SU-DHL-6 (cell line): Measurements from ENCODE around the gene YPEL1.

ENCODE experiments used
- H2AFZ ChIP-seq: fragments of 200-600 bp; sonication (generic); 2 replicates; pipeline ENCODE4 v1.6.1; 2014; ENCODE audit warnings: low read depth, mild to moderate bottlenecking, moderate library complexity, mixed read lengths, antibody characterized with exemption, low read length; ENCODE audit not compliant: severe bottlenecking
- H3F3A ChIP-seq: fragments of 200-600 bp; shearing (Covaris generic); 2 replicates; pipeline ENCODE4 v1.6.0; 2016; ENCODE audit warnings: antibody characterized with exemption, mild to moderate bottlenecking; ENCODE audit not compliant: insufficient read depth
- H3K27ac ChIP-seq: fragments of 200-600 bp; sonication (generic); 2 replicates; pipeline ENCODE4 v1.5.1; 2016; ENCODE audit warnings: low read depth, mild to moderate bottlenecking, low read length, moderate library complexity, mixed read lengths
- H3K27me3 ChIP-seq: fragments of 200-600 bp; sonication (generic), shearing (Covaris generic); 2 replicates; pipeline ENCODE4 v1.6.0; 2014; ENCODE audit warnings: mild to moderate bottlenecking, low read length
- H3K36me3 ChIP-seq: fragments of 200-600 bp; sonication (generic); 2 replicates; pipeline ENCODE4 v1.6.1; 2014; ENCODE audit warnings: mild to moderate bottlenecking, low read length, mixed read lengths
- H3K4me2 ChIP-seq: fragments of 300-600, 200-600 bp; shearing (Covaris generic), sonication (generic); 2 replicates; pipeline ENCODE4 v1.6.0; 2014; ENCODE audit warnings: low read length, low read depth, mild to moderate bottlenecking; ENCODE audit not compliant: poor library complexity, severe bottlenecking
- H3K4me3 ChIP-seq: fragments of 200-600 bp; sonication (generic); 2 replicates; pipeline ENCODE4 v1.5.1; 2014; ENCODE audit warnings: antibody characterized with exemption, low read length, mild to moderate bottlenecking, mixed read lengths; ENCODE audit not compliant: insufficient read depth, poor library complexity, severe bottlenecking
- H3K79me2 ChIP-seq: fragments of 200-600 bp; sonication (generic); 2 replicates; pipeline ENCODE4 v1.6.1; 2014; ENCODE audit warnings: mild to moderate bottlenecking, low read length, moderate library complexity; ENCODE audit not compliant: insufficient read depth
- H3K9ac ChIP-seq: fragments of 200-600 bp; sonication (generic); 2 replicates; pipeline ENCODE4 v1.7.0; 2014; ENCODE audit warnings: mild to moderate bottlenecking, low read length
- H3K9me2 ChIP-seq: fragments of 200-600 bp; sonication (generic); replicated peaks from 2 replicates; pipeline ENCODE4 v1.6.1; 2014; ENCODE audit warnings: low read length; ENCODE audit not compliant: insufficient read depth
- H3K9me3 ChIP-seq: fragments of 200-600 bp; sonication (generic); 2 replicates; pipeline ENCODE4 v1.6.1; 2014; ENCODE audit warnings: low read length, mixed read lengths; ENCODE audit not compliant: insufficient read depth
- H4K20me1 ChIP-seq: fragments of 200-600 bp; sonication (generic); 2 replicates; pipeline ENCODE4 v1.6.1; 2014; ENCODE audit warnings: low read depth, mild to moderate bottlenecking, antibody characterized with exemption, low read length, moderate library complexity, mixed read lengths
- EZH2phosphoT487 ChIP-seq: fragments of 200-600 bp; sonication (generic), shearing (Covaris generic); conservative IDR thresholded peaks from 2 replicates; pipeline ENCODE4 v1.6.1; 2018; ENCODE audit warnings: mild to moderate bottlenecking, antibody characterized with exemption, low read length, moderate library complexity, mixed read lengths
- TF ChIP-seq, protein P1 (sequence below): fragments of 200-600 bp; sonication (generic); IDR thresholded peaks from one replicate; pipeline ENCODE4 v1.5.1; 2017; ENCODE audit warnings: antibody characterized with exemption, mild to moderate bottlenecking, low read length, moderate library complexity; ENCODE audit not compliant: insufficient read depth, poor library complexity, severe bottlenecking

The YPEL1 gene

GRCh38 chr22:21714786-21715185, 20.8 kb downstream of the YPEL1 start:
- Histone ChIP-seq H3K27ac (no peak overlapping the region), H3K9me3 (no peaks in the 10 kb centered on the region), H3K4me2 (no peak overlapping the region), H3K9me2 (no peaks in the 10 kb centered on the region), H3K36me3 (no peaks in the 10 kb centered on the region), H3K79me2 (no peaks in the 10 kb centered on the region), H3F3A (no peaks in the 10 kb centered on the region), H4K20me1 (no peaks in the 10 kb centered on the region), H2AFZ (no peak overlapping the region), H3K4me3 (no peak overlapping the region), H3K9ac (no peak overlapping the region), H3K27me3 (no peaks in the 10 kb centered on the region)
- TF ChIP-seq EZH2phosphoT487 = no peak
- TF ChIP-seq, protein P1, sequence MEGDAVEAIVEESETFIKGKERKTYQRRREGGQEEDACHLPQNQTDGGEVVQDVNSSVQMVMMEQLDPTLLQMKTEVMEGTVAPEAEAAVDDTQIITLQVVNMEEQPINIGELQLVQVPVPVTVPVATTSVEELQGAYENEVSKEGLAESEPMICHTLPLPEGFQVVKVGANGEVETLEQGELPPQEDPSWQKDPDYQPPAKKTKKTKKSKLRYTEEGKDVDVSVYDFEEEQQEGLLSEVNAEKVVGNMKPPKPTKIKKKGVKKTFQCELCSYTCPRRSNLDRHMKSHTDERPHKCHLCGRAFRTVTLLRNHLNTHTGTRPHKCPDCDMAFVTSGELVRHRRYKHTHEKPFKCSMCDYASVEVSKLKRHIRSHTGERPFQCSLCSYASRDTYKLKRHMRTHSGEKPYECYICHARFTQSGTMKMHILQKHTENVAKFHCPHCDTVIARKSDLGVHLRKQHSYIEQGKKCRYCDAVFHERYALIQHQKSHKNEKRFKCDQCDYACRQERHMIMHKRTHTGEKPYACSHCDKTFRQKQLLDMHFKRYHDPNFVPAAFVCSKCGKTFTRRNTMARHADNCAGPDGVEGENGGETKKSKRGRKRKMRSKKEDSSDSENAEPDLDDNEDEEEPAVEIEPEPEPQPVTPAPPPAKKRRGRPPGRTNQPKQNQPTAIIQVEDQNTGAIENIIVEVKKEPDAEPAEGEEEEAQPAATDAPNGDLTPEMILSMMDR = no peak

GRCh38 chr22:21714059-21714770, 21.4 kb downstream of the YPEL1 start:
- Histone ChIP-seq H3K9ac (no peak overlapping the region), H2AFZ (no peak overlapping the region), H3F3A (no peaks in the 10 kb centered on the region), H3K4me2 (no peak overlapping the region), H3K36me3 (no peaks in the 10 kb centered on the region), H3K27ac (no peak overlapping the region), H4K20me1 (no peaks in the 10 kb centered on the region), H3K9me3 (no peaks in the 10 kb centered on the region), H3K27me3 (no peaks in the 10 kb centered on the region), H3K79me2 (no peaks in the 10 kb centered on the region), H3K9me2 (no peaks in the 10 kb centered on the region), H3K4me3 (no peak overlapping the region)
- no peak for TF ChIP-seq EZH2phosphoT487
- TF ChIP-seq, protein P1 = no peak

DNA sequence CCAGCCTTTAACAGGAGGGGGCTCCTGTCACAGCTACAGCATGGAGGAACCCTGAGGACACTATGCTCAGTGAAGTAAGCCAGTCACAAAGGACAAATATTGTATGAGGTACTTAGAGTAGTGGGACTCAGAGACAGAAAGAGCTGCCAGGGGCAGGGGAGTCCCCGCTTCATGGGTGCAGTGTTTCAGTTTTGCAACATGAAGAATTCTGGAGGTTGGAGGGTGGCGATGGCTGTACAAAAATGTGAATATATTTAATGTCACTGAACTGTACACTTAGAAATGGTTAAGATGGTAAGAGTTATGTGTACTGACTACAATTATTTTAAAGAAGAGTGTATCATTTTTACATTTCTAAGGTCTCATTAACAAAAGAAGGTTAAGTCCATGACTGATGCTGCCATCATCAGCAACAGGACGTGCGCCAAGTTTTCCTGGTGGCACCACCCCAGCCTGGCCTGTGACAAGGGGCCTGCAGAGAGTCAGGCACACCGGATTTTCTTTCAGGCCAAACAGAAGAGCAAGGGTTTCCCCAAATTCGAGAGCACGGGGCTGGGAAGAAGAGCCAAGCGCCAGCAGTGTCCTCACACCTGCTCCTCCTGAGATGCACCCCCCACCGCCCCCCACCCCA, 22.1 kb downstream of the YPEL1 start:
- Histone ChIP-seq H3K9ac (no peak overlapping the region), H2AFZ (no peak overlapping the region), H3K27ac (no peak overlapping the region), H3K4me2 (no peak overlapping the region), H3K79me2 (no peaks in the 10 kb centered on the region), H3F3A (no peaks in the 10 kb centered on the region), H3K27me3 (no peaks in the 10 kb centered on the region), H3K9me3 (no peaks in the 10 kb centered on the region), H3K4me3 (no peak overlapping the region), H4K20me1 (no peaks in the 10 kb centered on the region), H3K36me3 (no peaks in the 10 kb centered on the region), H3K9me2 (no peaks in the 10 kb centered on the region)
- TF ChIP-seq, protein P1 = no peak
- TF ChIP-seq EZH2phosphoT487 = no peak
